GM12878 (cell line): ENCODE data around the gene GNAT3. TPM values are rescaled to one million over a fixed set of nuclear protein-coding genes. Genes with fewer than 3 reads are reported as not detected.

ENCODE experiments used
- ATAC-seq: fragments of 200-7000 bp; cut with Tn5 transposase; 3 replicates; pipeline ENCODE4 v1.9.1; 2020; ENCODE audit warnings: mild to moderate bottlenecking, moderate library complexity
- BruUV-seq: library from RNA; stranded (reverse); fragments of 400-500 nt; replicated peaks from 2 replicates; lab custom pipeline; 2021; lab: Mats Ljungman, UMichigan
- CTCF ChIA-PET: fragments of 300-600 bp; sonication (Branson Sonifier 250); formaldehyde crosslinking; extraction: SDS; loops from one replicate; lab custom pipeline; 2021; ENCODE audit warnings: inconsistent platforms; lab: Yijun Ruan, JAX
- POLR2A ChIA-PET: fragments of 350-600 bp; formaldehyde crosslinking; extraction: SDS; loops from one replicate; lab custom pipeline; 2021; ENCODE audit warnings: inconsistent platforms; lab: Charles Lee
- RAD21 ChIA-PET: fragments of 300-600 bp; sonication (Branson Sonifier 250); formaldehyde crosslinking; loops from one replicate; lab custom pipeline; 2023; ENCODE audit warnings: antibody characterized with exemption; ENCODE audit not compliant: unreplicated experiment; lab: Charles Lee
- SMC1A ChIA-PET: fragments of 300-600 bp; sonication (Branson Sonifier 250); formaldehyde crosslinking; loops from one replicate; lab custom pipeline; 2023; ENCODE audit not compliant: unreplicated experiment, uncharacterized antibody; lab: Charles Lee
- DNase-seq: peaks from one replicate; pipeline ENCODE4 v3.0.0-alpha.2; 2011; ENCODE audit warnings: low read depth, low spot score
- FAIRE-seq: peaks from 3 replicates; lab custom pipeline; 2011; peaks lifted over from hg19 to GRCh38; lab: Jason Lieb, UNC
- H2AFZ ChIP-seq: 2 replicates; pipeline ENCODE4 v1.6.0; 2011; ENCODE audit warnings: low read depth, low read length, control low read depth; ENCODE audit not compliant: control insufficient read depth
- H3K27ac ChIP-seq: 2 replicates; pipeline ENCODE4 v1.5.1; 2011; ENCODE audit warnings: control low read depth; ENCODE audit not compliant: control insufficient read depth, insufficient read depth
- H3K27me3 ChIP-seq, 2 experiments: replicated peaks in 1 of 2; 2 replicates each; pipeline versions ENCODE4 v1.6.0 to v1.6.1; 2011; ENCODE audit warnings: low read length in 1 of 2; ENCODE audit not compliant: control insufficient read depth in 2 of 2, insufficient read depth in 2 of 2
- H3K36me3 ChIP-seq, 2 experiments: 2 replicates each; pipeline ENCODE4 v1.5.1; 2011; ENCODE audit warnings: low read length in 1 of 2; ENCODE audit not compliant: control insufficient read depth in 2 of 2, insufficient read depth in 2 of 2
- H3K4me1 ChIP-seq: 2 replicates; pipeline ENCODE4 v1.6.1; 2011; ENCODE audit warnings: mild to moderate bottlenecking, low read length, moderate library complexity, mixed read lengths; ENCODE audit not compliant: control insufficient read depth, insufficient read depth
- H3K4me2 ChIP-seq: 2 replicates; pipeline ENCODE4 v1.6.0; 2011; ENCODE audit warnings: control low read depth; ENCODE audit not compliant: control insufficient read depth, insufficient read depth
- H3K4me3 ChIP-seq: fragments of 200-600 bp; sonication (generic); 2 replicates; pipeline ENCODE4 v1.5.1; 2016
- H3K79me2 ChIP-seq: 2 replicates; pipeline ENCODE4 v1.6.0; 2011; ENCODE audit warnings: low read length; ENCODE audit not compliant: control insufficient read depth, insufficient read depth
- H3K9ac ChIP-seq: 2 replicates; pipeline ENCODE4 v1.8.0; 2011; ENCODE audit warnings: low read length, control low read depth, mixed read lengths; ENCODE audit not compliant: control insufficient read depth, insufficient read depth
- H3K9me3 ChIP-seq: replicated peaks from 3 replicates; pipeline ENCODE4 v1.5.1; 2011; ENCODE audit warnings: mild to moderate bottlenecking, low read length; ENCODE audit not compliant: control insufficient read depth, insufficient read depth
- H4K20me1 ChIP-seq: 2 replicates; pipeline ENCODE4 v1.6.0; 2011; ENCODE audit not compliant: control insufficient read depth, insufficient read depth
- ATF2 ChIP-seq: IDR thresholded peaks from 2 replicates; pipeline ENCODE4 v1.6.1; 2012; ENCODE audit warnings: low read length, inconsistent platforms
- CHD1 ChIP-seq: IDR thresholded peaks from 2 replicates; pipeline ENCODE4 v1.6.1; 2012; ENCODE audit warnings: low read depth, low read length, improper control_type of control experiment
- DPF2 ChIP-seq: fragments of 450-650 bp; IDR thresholded peaks from 2 replicates; pipeline ENCODE4 v1.6.1; 2017; ENCODE audit warnings: mild to moderate bottlenecking
- EGR1 ChIP-seq, 2 experiments: IDR thresholded peaks; 1 replicate in 1 of 2; 2 replicates in 1 of 2; pipeline ENCODE4 v1.6.1; 2011 to 2012; ENCODE audit warnings: low read depth in 2 of 2, low read length in 2 of 2, borderline replicate concordance in 1 of 2, mild to moderate bottlenecking in 1 of 2, moderate library complexity in 1 of 2
- KAT2A ChIP-seq: conservative IDR thresholded peaks from 2 replicates; pipeline ENCODE4 v1.6.1; 2011; ENCODE audit warnings: low read depth, low read length; ENCODE audit not compliant: control insufficient read depth
- PML ChIP-seq: IDR thresholded peaks from 2 replicates; pipeline ENCODE4 v1.6.1; 2012; ENCODE audit warnings: low read length, inconsistent platforms
- POLR2AphosphoS2 ChIP-seq: IDR thresholded peaks from 2 replicates; pipeline ENCODE4 v1.6.1; 2011; ENCODE audit warnings: low read depth, mild to moderate bottlenecking, low read length, improper control_type of control experiment, moderate library complexity
- SMC3 ChIP-seq: IDR thresholded peaks from 2 replicates; pipeline ENCODE4 v1.6.1; 2011; ENCODE audit warnings: low read length, improper control_type of control experiment, borderline replicate concordance
- SPI1 ChIP-seq: IDR thresholded peaks from 2 replicates; pipeline ENCODE4 v1.6.1; 2011; ENCODE audit warnings: low read depth, mild to moderate bottlenecking, low read length, moderate library complexity, borderline replicate concordance; ENCODE audit not compliant: insufficient read depth
- SREBF2 ChIP-seq: IDR thresholded peaks from 2 replicates; pipeline ENCODE4 v1.6.1; 2012; ENCODE audit warnings: mild to moderate bottlenecking, low read length
- SUPT20H ChIP-seq: IDR thresholded peaks from 2 replicates; pipeline ENCODE4 v1.6.1; 2011; ENCODE audit warnings: low read depth, mild to moderate bottlenecking, low read length, moderate library complexity, borderline replicate concordance; ENCODE audit not compliant: control insufficient read depth
- USF2 ChIP-seq: IDR thresholded peaks from 2 replicates; pipeline ENCODE4 v1.6.1; 2011; ENCODE audit warnings: low read depth, low read length, improper control_type of control experiment, borderline replicate concordance
- in situ Hi-C: fragments of 300-500 bp; cut with MboI; formaldehyde crosslinking; loops from 9 replicates; pipeline ENCODE4 v1.14.3; 2018; ENCODE audit warnings: mixed read lengths
- intact Hi-C: fragments of 100-400 bp; cut with micrococcal nuclease; formaldehyde crosslinking; loops from one replicate; pipeline ENCODE4 v1.14.2; 2022; ENCODE audit not compliant: unreplicated experiment
- polyA plus RNA-seq, 11 experiments: library from polyadenylated mRNA; depleted of rRNA in 4 of 11; unstranded in 6 of 11; stranded (reverse) in 5 of 11; fragments of >200 nt; fragmentation: Nextera tagmentation in 4 of 11; fragmentation: Illumina TruSeq in 1 of 11; extraction: Ambion mirVana in 4 of 11; extraction: Trizol in 1 of 11; gene quantifications; 1 replicate in 1 of 11; 2 replicates in 10 of 11; pipeline versions ENCODE4 v1.2.1 to v1.2.3, GENCODE V29; 2011 to 2016; ENCODE audit warnings: inconsistent platforms in 2 of 11, missing spikeins in 2 of 11, low read depth in 1 of 11
- total RNA-seq, 4 experiments: library from RNA; depleted of rRNA in 3 of 4; stranded (reverse); fragments of >200 nt in 3 of 4; fragmentation: Illumina TruSeq in 1 of 4; extraction: Trizol in 1 of 4; gene quantifications; 2 replicates each; pipeline versions ENCODE4 v1.2.1 to v1.2.3, GENCODE V29; 2013 to 2021

GNAT3 gene
- total and polyA plus RNA-seq, 10 of the 15 experiments (the other 5 are each of a cell fraction or from before 2014, with no cell fraction given) = 1.7 to 8.3 (median 5.8) TPM; not detected in 1

GRCh38 chr7:80485721-80486120 is 26.1 kb downstream of the GNAT3 start:
- Histone ChIP-seq H3K4me2 (no peak overlapping the region), H3K9me3 (no peaks in the 10 kb centered on the region), H3K4me1 (no peaks in the 10 kb centered on the region), H3K27ac (no peak overlapping the region), H3K27me3 (no peaks in the 10 kb centered on the region), H4K20me1 (no peaks in the 10 kb centered on the region), H3K79me2 (no peaks in the 10 kb centered on the region), H3K36me3 (no peaks in the 10 kb centered on the region), H3K4me3 (no peak overlapping the region)
- FAIRE-seq (no peak), ATAC-seq (no peak), DNase-seq (no peak)
- ChIA-PET SMC1A (interaction anchor here (0.6 kb wide), 1 partner anchor 61 kb away, joined by 3 read pairs; no protein-coding TSS in a partner anchor), RAD21 (no interaction called here), POLR2A (interaction anchor here (0.6 kb wide), 2 partner anchors 254 to 1036 kb away, joined by 3 read pairs; no protein-coding TSS in a partner anchor)
- in situ Hi-C loops = no loop called here
- TF ChIP-seq SMC3 (no peak), POLR2AphosphoS2 (no peak), EGR1 (IDR thresholded peaks at IDR 0.05; ENCODE audit: borderline replicate concordance in 1 of 2, low read depth in 2 of 2, low read length in 2 of 2) (no peak), KAT2A (no peak), DPF2 (no peak), ATF2 (no peak), PML (no peak), CHD1 (no peak), SPI1 (no peak), SREBF2 (no peak), USF2 (no peak), SUPT20H (no peak)
- TF ChIP-seq, all 136 proteins: peak for 0
- CTCF ChIA-PET = interaction anchor here (0.6 kb wide), 1 partner anchor 28 kb away, joined by 3 read pairs; no protein-coding TSS in a partner anchor
- intact Hi-C loops = no loop called here
- no peak overlapping the region for H2AFZ ChIP-seq
- BruUV-seq = no TSS peak
- no peak overlapping the region for H3K9ac ChIP-seq
